DMS 273 (cell line): ENCODE data around the gene CHST11.

ENCODE experiments used
- DNase-seq: peaks from one replicate; lab custom pipeline; 2025; ENCODE audit not compliant: unreplicated experiment; lab: John Stamatoyannopoulos, UW

Gene CHST11

GRCh38 chr12:104624529-104624928 lies 167.8 kb downstream of the CHST11 start:
- DNase-seq: no peak

GRCh38 chr12:104626069-104626837 lies 169.5 kb downstream of the CHST11 start:
- DNase-seq: no peak

- no peak for DNase-seq
Observed at GRCh38 chr12:104627231-104627989, 170.7 kb downstream of the CHST11 start.

GRCh38 chr12:104627990-104628830 lies 171.5 kb downstream of the CHST11 start:
- no peak for DNase-seq

- no peak for DNase-seq
Observed at GRCh38 chr12:104628831-104629135, 172.0 kb downstream of the CHST11 start.

- peak; percentile 39 for DNase-seq
Observed at GRCh38 chr12:104630230-104630670, 173.5 kb downstream of the CHST11 start.

GRCh38 chr12:104631867-104632266 lies 175.1 kb downstream of the CHST11 start:
- no peak for DNase-seq

GRCh38 chr12:104632724-104633201 lies 176.0 kb downstream of the CHST11 start:
- DNase-seq: no peak

- DNase-seq: no peak
Observed at GRCh38 chr12:104634044-104634443, 177.3 kb downstream of the CHST11 start.

GRCh38 chr12:104634852-104635251 lies 178.1 kb downstream of the CHST11 start:
- DNase-seq: no peak

- DNase-seq: no peak
Observed at GRCh38 chr12:104635607-104636343, 179.0 kb downstream of the CHST11 start.

- no peak for DNase-seq
Observed at GRCh38 chr12:104636496-104636895, 179.7 kb downstream of the CHST11 start.

- DNase-seq: no peak
Observed at GRCh38 chr12:104637604-104638003, 180.9 kb downstream of the CHST11 start.

- no peak for DNase-seq
Observed at GRCh38 chr12:104638218-104638850, 181.6 kb downstream of the CHST11 start.

- DNase-seq: no peak
Observed at GRCh38 chr12:104638851-104639240, 182.1 kb downstream of the CHST11 start.

- DNase-seq: no peak
Observed at GRCh38 chr12:104640956-104641355, 184.2 kb downstream of the CHST11 start.

- no peak for DNase-seq
Observed at GRCh38 chr12:104641862-104642261, 185.1 kb downstream of the CHST11 start.

- no peak for DNase-seq
Observed at GRCh38 chr12:104643093-104643818, 186.5 kb downstream of the CHST11 start.

GRCh38 chr12:104643819-104644669 lies 187.3 kb downstream of the CHST11 start:
- peak; percentile 54 for DNase-seq
